ENCODE data around the gene YY1.
"Not testable (repeated sequence)": the region's sequence is repeated elsewhere in the genome, so short reads cannot be mapped to it uniquely, and the experiment has no call there.

The YY1 gene

GRCh38 chr14:100246809-100247428 is 8.0 kb downstream of the YY1 start:
- DNase-seq = no peak

- no peak for DNase-seq
Observed at GRCh38 chr14:100250732-100251465, 12.0 kb downstream of the YY1 start.

GRCh38 chr14:100252684-100253083 is 13.7 kb downstream of the YY1 start:
- no peak for DNase-seq

- no peak for DNase-seq
Observed at GRCh38 chr14:100256339-100256895, 17.5 kb downstream of the YY1 start.

- DNase-seq = no peak
Observed at GRCh38 chr14:100261621-100262020, 22.7 kb downstream of the YY1 start.

- DNase-seq = no peak
Observed at GRCh38 chr14:100262545-100262944, 23.6 kb downstream of the YY1 start.

GRCh38 chr14:100263141-100263540 is 24.2 kb downstream of the YY1 start:
- no peak for DNase-seq

GRCh38 chr14:100267990-100268389 is 29.0 kb downstream of the YY1 start:
- DNase-seq = no peak

- DNase-seq = no peak
Observed at GRCh38 chr14:100268591-100269207, 29.8 kb downstream of the YY1 start.

- DNase-seq = no peak
Observed at GRCh38 chr14:100271247-100271939, 32.4 kb downstream of the YY1 start.

GRCh38 chr14:100274250-100274649 is 35.3 kb downstream of the YY1 start:
- no peak for DNase-seq

- DNase-seq = no peak
Observed at GRCh38 chr14:100275214-100275613, 36.3 kb downstream of the YY1 start.

GRCh38 chr14:100278702-100279101 is 39.8 kb downstream of the YY1 start:
- DNase-seq = no peak

GRCh38 chr14:100279133-100279532 is 40.2 kb downstream of the YY1 start:
- no peak for DNase-seq

GRCh38 chr14:100279563-100279962 is 40.6 kb downstream of the YY1 start:
- no peak for DNase-seq

GRCh38 chr14:100281286-100282082 is 42.5 kb downstream of the YY1 start:
- DNase-seq = no peak

- no peak for DNase-seq
Observed at GRCh38 chr14:100282083-100282350, 43.1 kb downstream of the YY1 start.

GRCh38 chr14:100282766-100283419 is 43.9 kb downstream of the YY1 start:
- DNase-seq = no peak

GRCh38 chr14:100283436-100283835 is 44.5 kb downstream of the YY1 start:
- DNase-seq = not testable (repeated sequence)

GRCh38 chr14:100283984-100284881 is 45.3 kb downstream of the YY1 start:
- no peak for DNase-seq

Measured in GDM1 (cell line).